Ramos (cell line): ENCODE data around the gene ZNF136.

Experiments used
- in situ Hi-C: fragments of 300-500 bp; cut with MboI; formaldehyde crosslinking; loops from one replicate; pipeline ENCODE4 v1.14.3; 2022; ENCODE audit warnings: low sequenced_read_pairs; ENCODE audit not compliant: unreplicated experiment

ZNF136 gene

DNA sequence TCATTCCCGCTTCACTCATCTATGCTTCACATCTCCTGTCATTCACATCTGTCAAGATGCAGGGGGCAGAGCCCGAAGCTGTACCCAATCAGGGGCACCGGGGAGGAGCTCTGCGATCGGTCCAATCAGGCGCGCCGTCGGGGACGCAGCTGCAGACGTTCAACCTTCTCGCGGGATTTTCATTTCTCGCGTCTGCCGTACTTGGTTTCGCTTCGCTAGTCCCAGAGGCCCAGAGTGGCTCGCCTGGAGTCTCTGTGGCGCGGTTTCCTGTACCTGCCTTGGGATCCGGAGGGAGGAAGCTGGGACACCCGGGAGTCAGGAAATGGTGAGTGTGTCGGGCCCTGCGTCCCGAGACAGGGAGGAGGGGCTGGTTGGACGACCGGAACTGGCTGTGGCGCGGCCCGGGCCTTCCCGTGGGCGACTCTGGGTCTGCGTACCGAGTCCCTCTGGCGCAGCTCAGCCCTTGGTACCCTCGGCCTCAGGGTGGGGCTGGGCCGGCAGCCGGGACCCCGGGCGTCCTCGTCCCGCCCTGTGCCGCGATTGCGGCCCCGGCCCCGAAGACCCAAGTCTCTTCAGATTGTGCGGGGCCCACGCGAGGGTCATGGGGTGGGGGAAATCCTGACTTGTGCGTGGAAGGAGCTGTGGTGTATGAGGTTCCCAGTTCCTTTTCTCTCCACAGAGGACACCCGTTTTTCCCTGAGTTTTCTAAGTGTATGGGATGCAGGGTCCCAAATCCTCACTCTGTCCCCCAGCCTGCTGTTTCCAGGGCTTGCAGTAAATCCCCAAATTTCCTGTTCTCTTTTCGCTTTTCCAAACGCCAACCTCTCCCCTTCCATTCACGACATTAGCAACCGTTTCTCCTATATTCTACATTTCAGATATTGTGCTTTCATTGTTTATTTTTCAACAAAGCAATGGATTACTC lies at the start of gene ZNF136:
Gene ZNF136, plus strand, starts transcription at position 215 of the 925 bp plus-strand sequence. Its CDS starts 108 bp downstream, at position 323.
- in situ Hi-C loops = no loop called here

DNA sequence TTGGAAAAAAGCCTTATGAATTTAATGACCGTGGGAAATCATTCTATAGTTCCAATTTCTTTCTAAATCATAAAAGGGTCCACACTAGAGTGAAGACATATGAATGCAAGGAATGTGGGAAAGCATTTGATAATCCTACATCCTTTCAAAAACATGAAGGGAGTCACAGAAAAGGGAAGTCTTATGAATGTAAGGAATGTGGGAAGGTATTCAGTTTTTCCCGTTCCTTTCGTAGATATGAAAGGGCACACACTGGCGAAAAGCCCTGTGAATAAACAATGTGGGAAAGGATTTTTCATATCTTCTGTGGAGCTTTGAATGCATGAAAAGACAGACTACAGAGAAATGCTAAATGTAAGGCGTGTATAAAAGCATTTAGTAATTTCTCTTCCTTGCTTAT lies 49.8 kb upstream of the ZNF136 start:
- in situ Hi-C loops = no loop called here

GRCh38 chr19:12117201-12117970 lies 45.5 kb upstream of the ZNF136 start:
- in situ Hi-C loops = no loop called here

DNA sequence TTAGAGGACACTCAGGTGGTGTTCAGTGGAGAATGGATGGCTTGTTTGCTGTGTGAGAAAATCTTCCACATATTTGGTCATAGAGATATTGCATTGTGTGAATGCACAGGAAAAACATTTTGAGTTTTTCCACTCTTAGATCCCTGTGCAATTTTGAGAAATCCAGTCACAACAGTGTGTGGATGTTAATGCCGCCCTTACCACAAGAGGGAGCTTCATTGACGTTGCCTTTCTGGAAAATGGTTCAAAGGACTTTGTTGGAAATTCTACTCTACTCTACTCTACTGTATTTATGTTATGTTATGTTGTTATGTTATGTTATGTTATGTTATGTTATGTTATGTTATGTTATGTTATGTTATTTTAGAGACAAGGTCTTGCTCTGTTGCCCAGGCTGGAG lies 36.2 kb upstream of the ZNF136 start:
- in situ Hi-C loops = no loop called here

- in situ Hi-C loops = no loop called here
Measured at GRCh38 chr19:12133069-12133468, 29.8 kb upstream of the ZNF136 start.

GRCh38 chr19:12137221-12137940 lies 25.5 kb upstream of the ZNF136 start:
- in situ Hi-C loops = no loop called here

GRCh38 chr19:12139269-12139668 lies 23.6 kb upstream of the ZNF136 start:
- in situ Hi-C loops = no loop called here

DNA sequence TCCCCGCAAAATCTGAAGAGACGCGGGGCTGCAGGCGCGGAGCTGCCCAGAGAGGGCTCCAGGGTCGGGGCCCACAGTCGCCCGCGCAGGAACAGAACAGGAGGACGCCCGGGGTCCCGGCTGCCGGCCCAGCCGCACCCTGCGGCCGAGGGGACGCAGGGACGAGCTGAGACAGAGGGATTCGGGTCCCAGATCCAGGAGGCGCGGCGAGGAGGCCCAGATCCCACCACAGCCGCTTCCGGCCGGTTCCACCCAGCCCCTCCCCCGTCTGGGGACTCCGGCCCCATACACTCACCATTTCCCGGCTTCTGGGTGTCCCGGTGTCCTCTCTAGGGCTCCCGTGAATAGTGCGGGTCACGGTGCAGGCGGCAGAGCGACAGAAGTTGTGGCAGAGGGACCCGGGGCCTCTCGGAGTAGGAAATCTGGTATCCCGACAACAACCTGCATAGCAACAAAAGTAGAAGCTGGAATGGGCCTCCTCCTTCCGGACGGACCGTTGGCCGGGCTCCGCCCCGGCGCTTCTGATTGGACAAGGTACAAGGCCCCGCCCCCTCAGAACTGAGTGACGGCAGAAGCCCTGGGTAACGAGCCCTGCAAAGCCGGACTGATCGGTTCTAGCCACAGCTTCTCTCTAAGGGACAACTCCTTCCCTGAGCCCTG lies 22.9 kb upstream of the ZNF136 start, which contains the start of gene ZNF20:
Gene ZNF20, minus strand, starts transcription at position 466 of the 660 bp plus-strand sequence. Its CDS starts 168 bp downstream, at position 298.
- in situ Hi-C loops = loop anchor here (5.0 kb wide), 1 partner anchor 258 kb away; no protein-coding TSS in a partner anchor

DNA sequence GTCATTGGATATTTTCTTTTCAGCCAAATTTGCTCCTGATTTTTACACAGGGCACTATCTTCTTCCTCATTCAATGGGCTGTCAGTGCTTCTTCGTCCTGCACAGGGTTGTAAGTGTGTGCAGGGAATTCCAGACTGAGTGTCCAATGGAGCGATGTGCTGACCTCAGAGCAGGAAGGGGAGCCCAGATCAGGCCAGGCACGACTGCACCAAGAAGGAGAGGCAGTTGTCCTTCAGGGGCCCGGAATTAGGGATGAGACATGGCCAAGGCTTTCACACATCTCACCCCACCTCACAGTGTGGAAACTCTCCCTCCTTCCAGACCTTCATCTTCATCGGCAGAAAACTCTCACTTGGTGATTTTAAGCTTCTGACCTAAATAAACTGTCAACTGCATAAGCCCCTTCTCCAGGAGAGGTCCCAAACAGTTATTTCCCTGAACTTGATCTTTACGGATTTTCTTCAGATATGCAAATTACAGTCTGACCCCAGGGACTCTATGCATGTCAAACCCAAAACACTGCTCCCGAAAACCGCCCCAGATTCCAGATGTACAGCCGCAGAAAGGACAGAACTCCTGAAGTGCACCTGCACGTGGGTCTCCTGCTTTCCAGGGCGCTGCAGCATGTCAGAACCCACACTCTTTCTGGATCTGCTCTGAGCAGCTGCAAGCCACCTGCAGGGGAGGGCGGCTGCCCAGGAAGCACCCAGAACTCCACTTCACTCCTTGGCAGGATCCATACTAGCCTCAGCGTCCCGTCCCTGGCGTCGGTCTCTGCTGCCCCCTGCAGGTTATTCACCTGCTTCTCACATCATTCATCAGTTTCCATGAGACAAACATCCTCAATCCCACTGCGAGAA lies 22.1 kb upstream of the ZNF136 start:
- in situ Hi-C loops = loop anchor here (5.0 kb wide), 1 partner anchor 258 kb away; no protein-coding TSS in a partner anchor

- in situ Hi-C loops = loop anchor here (5.0 kb wide), 1 partner anchor 259 kb away; no protein-coding TSS in a partner anchor
Measured at GRCh38 chr19:12141405-12141736, 21.5 kb upstream of the ZNF136 start.

DNA sequence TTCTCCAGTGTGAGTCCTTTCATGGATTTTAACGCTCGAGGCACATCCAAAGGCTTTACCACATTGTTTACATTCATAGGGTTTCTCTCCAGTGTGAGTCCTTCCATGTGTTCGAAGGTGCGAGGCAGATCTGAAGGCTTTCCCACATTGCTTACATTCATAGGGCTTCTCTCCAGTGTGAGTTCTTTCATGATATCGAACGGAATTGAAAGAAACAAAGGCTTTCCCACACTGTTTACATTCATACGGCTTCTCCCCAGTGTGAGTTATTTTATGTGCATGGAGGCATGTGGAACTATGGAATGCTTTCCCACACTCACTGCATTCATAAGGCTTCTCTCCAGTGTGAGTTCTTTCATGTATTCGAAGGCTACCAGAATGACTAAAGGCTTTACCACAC lies 17.5 kb upstream of the ZNF136 start:
- in situ Hi-C loops = no loop called here

DNA sequence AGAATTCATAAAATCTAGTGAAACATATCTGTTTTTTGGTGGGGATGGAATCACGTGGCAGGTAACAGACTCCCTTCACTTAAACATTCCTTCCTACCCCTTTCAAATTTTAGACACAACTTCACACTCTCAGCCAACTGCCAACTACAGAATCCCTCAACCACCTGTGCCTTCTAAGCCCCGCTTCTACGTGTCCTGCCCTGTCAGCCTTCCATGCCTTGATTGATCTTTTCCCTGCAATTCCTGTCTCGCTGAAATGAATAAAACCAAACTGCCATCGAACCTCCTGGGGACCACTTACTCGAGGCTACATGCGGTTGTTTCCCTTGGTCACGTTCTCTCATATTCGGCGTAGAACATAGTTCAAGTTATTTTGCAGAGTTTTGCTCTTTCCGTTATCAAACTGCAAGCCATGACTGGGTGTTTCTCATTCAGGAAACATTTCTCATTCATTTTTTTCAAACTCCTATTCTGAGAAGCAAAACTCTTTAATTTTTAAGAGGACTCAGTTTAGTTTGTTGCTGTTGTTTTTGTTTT lies 7.5 kb upstream of the ZNF136 start:
- in situ Hi-C loops = no loop called here

- in situ Hi-C loops = no loop called here
Measured at GRCh38 chr19:12156223-12157058, 6.5 kb upstream of the ZNF136 start, which contains the start of gene ZNF625. TSS of gene ZNF625 (minus strand) at chr19:12156734. CDS start at chr19:12156558, 176 bp downstream.

DNA sequence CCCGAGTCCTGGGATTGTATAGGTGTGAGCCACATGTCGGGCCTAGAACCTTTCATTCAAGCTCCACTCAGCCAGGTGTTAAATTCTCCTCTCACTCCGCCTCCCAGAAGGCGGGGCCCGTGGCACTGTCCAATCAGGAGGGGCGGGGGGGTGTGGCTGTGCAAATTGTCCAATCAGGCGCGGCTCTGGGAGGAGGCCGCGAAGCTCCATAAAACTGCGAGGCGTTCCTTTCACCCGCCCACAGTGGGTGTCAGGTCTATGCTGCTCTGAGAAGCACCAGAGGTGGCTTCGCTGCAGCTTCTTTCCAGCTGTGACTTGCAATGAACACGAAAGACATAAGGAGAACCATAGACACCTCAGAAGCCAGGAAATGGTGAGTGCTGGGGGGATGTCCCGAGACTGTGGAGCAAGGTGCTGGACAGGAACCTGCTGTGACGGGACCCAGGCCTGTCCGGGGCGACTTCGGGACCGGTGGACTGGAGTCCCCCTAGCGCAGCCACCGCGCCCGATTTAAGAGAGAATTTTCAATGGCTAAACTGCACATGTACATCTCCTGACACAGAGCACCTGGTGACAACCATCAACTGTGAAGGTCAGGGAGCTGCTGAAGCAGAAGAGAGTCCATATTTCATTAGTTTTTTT lies 3.0 kb upstream of the ZNF136 start:
- in situ Hi-C loops = no loop called here

DNA sequence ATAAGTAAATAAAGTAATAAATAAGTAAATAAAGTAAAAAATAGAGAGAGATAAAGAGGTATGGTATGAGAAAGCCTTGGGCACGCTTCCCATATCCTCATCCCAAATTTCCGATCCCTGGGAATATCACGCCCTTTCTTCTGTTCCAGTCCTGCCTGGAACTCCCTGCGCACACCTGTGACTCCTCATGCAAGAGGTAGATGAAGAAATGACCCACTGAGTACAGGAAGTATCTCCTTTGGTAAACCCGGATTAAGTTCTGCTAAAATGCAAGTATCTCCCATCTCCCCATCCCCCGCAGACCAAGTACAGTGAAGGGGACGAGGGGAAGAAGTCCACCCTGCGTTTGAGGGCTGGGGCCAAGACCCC lies 399 bp upstream of the ZNF136 start:
- in situ Hi-C loops = no loop called here

DNA sequence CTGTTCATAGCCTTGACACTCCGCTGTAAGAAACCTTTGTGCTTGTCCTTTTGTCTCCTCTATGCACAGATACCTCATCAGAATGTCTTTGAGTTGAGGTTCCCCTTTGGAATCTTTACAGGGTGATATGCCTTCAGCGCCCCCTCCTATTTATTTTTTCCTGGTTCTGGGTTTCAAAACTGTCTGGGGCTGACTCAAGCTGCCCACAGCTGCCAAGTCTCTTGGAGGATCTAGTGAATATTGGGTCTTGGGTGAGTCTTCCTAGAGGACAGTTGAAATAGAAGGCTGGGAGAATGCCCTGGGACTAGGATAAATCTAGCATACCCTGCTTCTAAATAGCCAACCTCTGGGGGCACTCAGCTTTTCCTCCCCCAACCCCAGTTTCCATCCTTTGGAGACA lies 930 bp downstream of the ZNF136 start:
- in situ Hi-C loops = no loop called here

- in situ Hi-C loops = no loop called here
Measured at GRCh38 chr19:12166626-12167025, 3.7 kb downstream of the ZNF136 start.
